Loucy (cell line): ENCODE results near the gene KAT6B.

Source experiments
- H2AFZ ChIP-seq: fragments of 200-600 bp; sonication (generic); 2 replicates; pipeline ENCODE4 v1.6.0; 2016; ENCODE audit warnings: antibody characterized with exemption, mild to moderate bottlenecking, low read length, moderate library complexity
- H3F3A ChIP-seq: fragments of 200-600 bp; 2 replicates; pipeline ENCODE4 v1.6.0; 2016; ENCODE audit warnings: antibody characterized with exemption, low read depth, mild to moderate bottlenecking
- H3K27me3 ChIP-seq: fragments of 200-600 bp; sonication (generic); 2 replicates; pipeline ENCODE4 v1.6.1; 2014; ENCODE audit warnings: low read length, mild to moderate bottlenecking; ENCODE audit not compliant: insufficient read depth, poor library complexity, severe bottlenecking
- H3K36me3 ChIP-seq: fragments of 200-600 bp; sonication (generic); 2 replicates; pipeline ENCODE4 v1.6.1; 2016; ENCODE audit warnings: low read length; ENCODE audit not compliant: insufficient read depth
- H3K4me1 ChIP-seq: fragments of 200-600 bp; sonication (generic); 2 replicates; pipeline ENCODE4 v1.5.1; 2014; ENCODE audit warnings: low read length, mild to moderate bottlenecking; ENCODE audit not compliant: insufficient read depth, poor library complexity, severe bottlenecking
- H3K4me2 ChIP-seq: fragments of 200-600 bp; sonication (generic); 2 replicates; pipeline ENCODE4 v1.6.0; 2014; ENCODE audit warnings: antibody characterized with exemption, low read length, low read depth, mild to moderate bottlenecking; ENCODE audit not compliant: poor library complexity, severe bottlenecking
- H3K4me3 ChIP-seq: fragments of 200-600 bp; sonication (generic); 2 replicates; pipeline ENCODE4 v1.5.1; 2014; ENCODE audit warnings: low read length, mild to moderate bottlenecking, mixed read lengths; ENCODE audit not compliant: poor library complexity, severe bottlenecking
- H3K79me2 ChIP-seq: fragments of 200-600 bp; sonication (generic); 2 replicates; pipeline ENCODE4 v1.6.1; 2014; ENCODE audit warnings: low read length; ENCODE audit not compliant: insufficient read depth
- H3K9ac ChIP-seq: fragments of 200-600 bp; sonication (generic); 2 replicates; pipeline ENCODE4 v1.6.0; 2014; ENCODE audit warnings: mild to moderate bottlenecking, low read depth, low read length, moderate library complexity; ENCODE audit not compliant: poor library complexity, severe bottlenecking
- H3K9me2 ChIP-seq: fragments of 200-600 bp; sonication (generic); replicated peaks from 2 replicates; pipeline ENCODE4 v1.6.1; 2016; ENCODE audit warnings: low read depth, low read length, mixed read lengths
- H3K9me3 ChIP-seq: fragments of 200-600 bp; sonication (generic); 2 replicates; pipeline ENCODE4 v1.6.1; 2014; ENCODE audit warnings: mild to moderate bottlenecking, antibody characterized with exemption, low read length, low read depth; ENCODE audit not compliant: insufficient read depth
- H4K20me1 ChIP-seq: fragments of 200-600 bp; sonication (generic); 2 replicates; pipeline ENCODE4 v1.6.0; 2014; ENCODE audit warnings: antibody characterized with exemption, low read length, mild to moderate bottlenecking; ENCODE audit not compliant: insufficient read depth, poor library complexity, severe bottlenecking
- CTCF ChIP-seq: fragments of 200-600 bp; sonication (generic); conservative IDR thresholded peaks from 2 replicates; pipeline ENCODE4 v1.5.1; 2014; ENCODE audit warnings: mild to moderate bottlenecking, antibody characterized with exemption, low read length
- EZH2phosphoT487 ChIP-seq: fragments of 200-600 bp; IDR thresholded peaks from 2 replicates; pipeline ENCODE4 v1.6.1; 2018; ENCODE audit warnings: antibody characterized with exemption, mild to moderate bottlenecking, moderate library complexity, borderline replicate concordance

The KAT6B gene

DNA sequence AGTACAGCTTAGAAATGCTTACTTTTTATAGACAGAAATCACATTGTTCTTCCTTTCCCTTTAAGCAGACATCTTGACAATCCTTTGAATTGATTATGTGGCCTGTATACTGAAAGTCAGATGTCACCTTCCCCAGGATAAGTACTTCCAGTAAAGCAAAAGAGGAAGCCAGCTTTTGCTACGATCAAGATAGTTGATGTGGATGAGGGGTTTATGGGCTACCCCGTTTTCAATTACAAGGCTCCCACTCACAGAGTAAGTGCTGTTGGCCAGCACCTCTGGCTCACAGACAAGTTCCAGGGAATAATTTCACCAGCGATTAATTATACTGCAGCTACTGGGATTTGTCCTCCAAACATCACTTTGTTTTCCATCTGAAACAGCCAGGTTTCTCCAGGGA, 189.9 kb downstream of the KAT6B start:
- no peak for TF ChIP-seq EZH2phosphoT487
- no peak for TF ChIP-seq CTCF
- H4K20me1 ChIP-seq = no peaks in the 10 kb centered on the region
- peaks cover 47% of the 10 kb centered on the region; the same call in 1 of the 2 replicates for H3K36me3 ChIP-seq

GRCh38 chr10:75018251-75018650, 191.9 kb downstream of the KAT6B start:
- Histone ChIP-seq H3F3A (no peaks in the 10 kb centered on the region), H3K79me2 (peaks cover 5% of the 10 kb centered on the region; the same call in 1 of the 2 replicates), H2AFZ (no peak overlapping the region), H3K36me3 (peaks cover 52% of the 10 kb centered on the region; the same call in 1 of the 2 replicates), H3K9ac (peak overlapping the region; percentile 37), H3K4me2 (no peak overlapping the region), H3K4me1 (peaks cover 66% of the 10 kb centered on the region), H4K20me1 (no peaks in the 10 kb centered on the region), H3K27me3 (no peaks in the 10 kb centered on the region), H3K9me2 (no peaks in the 10 kb centered on the region), H3K9me3 (no peaks in the 10 kb centered on the region), H3K4me3 (no peak overlapping the region)
- no peak for TF ChIP-seq CTCF
- no peak for TF ChIP-seq EZH2phosphoT487

More for the DNA sequence above, 189.9 kb downstream of the KAT6B start:
- Histone ChIP-seq H3K9ac (no peak overlapping the region), H3F3A (no peaks in the 10 kb centered on the region), H3K4me2 (no peak overlapping the region), H3K9me2 (no peaks in the 10 kb centered on the region), H2AFZ (no peak overlapping the region), H3K4me3 (no peak overlapping the region), H3K27me3 (no peaks in the 10 kb centered on the region), H3K9me3 (no peaks in the 10 kb centered on the region), H3K79me2 (peaks cover 8% of the 10 kb centered on the region; the same call in 1 of the 2 replicates), H3K4me1 (peaks cover 63% of the 10 kb centered on the region)

GRCh38 chr10:75018686-75019307, 192.4 kb downstream of the KAT6B start:
- peaks cover 61% of the 10 kb centered on the region for H3K4me1 ChIP-seq
- no peaks in the 10 kb centered on the region for H4K20me1 ChIP-seq
- H3K36me3 ChIP-seq = peaks cover 55% of the 10 kb centered on the region; the same call in 1 of the 2 replicates
- no peaks in the 10 kb centered on the region for H3K9me3 ChIP-seq
- no peaks in the 10 kb centered on the region for H3K27me3 ChIP-seq
- H2AFZ ChIP-seq = no peak overlapping the region
- no peaks in the 10 kb centered on the region for H3K9me2 ChIP-seq
- H3K9ac ChIP-seq = peak overlapping the region; percentile 37
- H3K4me3 ChIP-seq = no peak overlapping the region
- H3F3A ChIP-seq = no peaks in the 10 kb centered on the region
- TF ChIP-seq CTCF (no peak), EZH2phosphoT487 (no peak)
- peak overlapping the region; percentile 14 for H3K4me2 ChIP-seq
- peaks cover 5% of the 10 kb centered on the region; the same call in 1 of the 2 replicates for H3K79me2 ChIP-seq
